Measurements from ENCODE around the gene SLC35F1. TPM values are rescaled to one million over a fixed set of nuclear protein-coding genes. Genes with fewer than 3 reads are reported as not detected.

SLC35F1 gene
- total RNA-seq, 1 donor from 2014 or later, result 0.48 TPM

GRCh38 chr6:118186672-118187567 lies 279.9 kb downstream of the SLC35F1 start:
- no peak for DNase-seq (ENCODE audit: low spot score)

- no peak for DNase-seq (ENCODE audit: low spot score)
Observed at GRCh38 chr6:118187568-118188164, 280.6 kb downstream of the SLC35F1 start.

GRCh38 chr6:118188561-118188960 lies 281.5 kb downstream of the SLC35F1 start:
- no peak for DNase-seq (ENCODE audit: low spot score)

- no peak for DNase-seq (ENCODE audit: low spot score)
Observed at GRCh38 chr6:118197539-118197938, 290.5 kb downstream of the SLC35F1 start.

GRCh38 chr6:118198746-118199145 lies 291.7 kb downstream of the SLC35F1 start:
- no peak for DNase-seq (ENCODE audit: low spot score)

- no peak for DNase-seq (ENCODE audit: low spot score)
Observed at GRCh38 chr6:118200160-118200559, 293.1 kb downstream of the SLC35F1 start.

- no peak for DNase-seq (ENCODE audit: low spot score)
Observed at GRCh38 chr6:118202517-118202916, 295.5 kb downstream of the SLC35F1 start.

- DNase-seq (ENCODE audit: low spot score), result no peak
Observed at GRCh38 chr6:118203545-118203944, 296.5 kb downstream of the SLC35F1 start.

- no peak for DNase-seq (ENCODE audit: low spot score)
Observed at GRCh38 chr6:118206221-118206620, 299.2 kb downstream of the SLC35F1 start.

GRCh38 chr6:118207947-118208346 lies 300.9 kb downstream of the SLC35F1 start:
- no peak for DNase-seq (ENCODE audit: low spot score)

- DNase-seq (ENCODE audit: low spot score), result no peak
Observed at GRCh38 chr6:118212451-118213173, 305.5 kb downstream of the SLC35F1 start.

GRCh38 chr6:118215269-118215668 lies 308.2 kb downstream of the SLC35F1 start:
- no peak for DNase-seq (ENCODE audit: low spot score)

- no peak for DNase-seq (ENCODE audit: low spot score)
Observed at GRCh38 chr6:118216751-118217150, 309.7 kb downstream of the SLC35F1 start.

GRCh38 chr6:118218156-118218555 lies 311.1 kb downstream of the SLC35F1 start:
- DNase-seq (ENCODE audit: low spot score), result no peak

- DNase-seq (ENCODE audit: low spot score), result no peak
Observed at GRCh38 chr6:118220429-118221128, 313.5 kb downstream of the SLC35F1 start.

- no peak for DNase-seq (ENCODE audit: low spot score)
Observed at GRCh38 chr6:118223316-118223715, 316.3 kb downstream of the SLC35F1 start.

- no peak for DNase-seq (ENCODE audit: low spot score)
Observed at GRCh38 chr6:118228886-118229285, 321.8 kb downstream of the SLC35F1 start.

GRCh38 chr6:118240878-118241528 lies 333.9 kb downstream of the SLC35F1 start:
- no peak for DNase-seq (ENCODE audit: low spot score)

- DNase-seq (ENCODE audit: low spot score), result no peak
Observed at GRCh38 chr6:118246406-118246805, 339.3 kb downstream of the SLC35F1 start.

- DNase-seq (ENCODE audit: low spot score), result no peak
Observed at GRCh38 chr6:118248171-118248570, 341.1 kb downstream of the SLC35F1 start.

GRCh38 chr6:118249680-118250079 lies 342.6 kb downstream of the SLC35F1 start:
- DNase-seq (ENCODE audit: low spot score), result no peak

All from mesenteric fat pad (tissue), 1 donor.